Natural killer cell (primary cell): ENCODE data around the gene MTIF3. TPM values are rescaled to one million over a fixed set of nuclear protein-coding genes. Genes with fewer than 3 reads are reported as not detected.

Source experiments
- ATAC-seq, 3 donors: fragments of 150-1000 bp in 2 of 3; fragments of 200-7000 bp in 1 of 3; cut with Tn5 transposase; 1 replicate in 1 of 3; 2 replicates in 2 of 3; pipeline ENCODE4 v1.10.0; 2021; ENCODE audit warnings: mild to moderate bottlenecking in 2 of 3, moderate library complexity in 2 of 3
- DNase-seq, 2 donors: peaks; one replicate each; pipeline versions ENCODE4 v3.0.0 to v3.0.0-alpha.2; 2013 to 2021; ENCODE audit warnings: mixed read lengths in 1 of 2
- H3K27ac ChIP-seq: one replicate; pipeline ENCODE4 v1.5.1; 2013; ENCODE audit warnings: mild to moderate bottlenecking, low read length
- H3K27me3 ChIP-seq: one replicate; pipeline ENCODE4 v1.6.1; 2013; ENCODE audit warnings: low read length; ENCODE audit not compliant: control insufficient read depth, insufficient read depth
- H3K36me3 ChIP-seq: one replicate; pipeline ENCODE4 v1.6.1; 2013; ENCODE audit warnings: low read length; ENCODE audit not compliant: control insufficient read depth, insufficient read depth
- H3K4me1 ChIP-seq: one replicate; pipeline ENCODE4 v1.6.1; 2013; ENCODE audit warnings: low read length; ENCODE audit not compliant: control insufficient read depth, insufficient read depth
- H3K4me3 ChIP-seq: one replicate; pipeline ENCODE4 v1.5.1; 2013; ENCODE audit warnings: low read length
- H3K9me3 ChIP-seq: one replicate; pipeline ENCODE4 v1.6.1; 2013; ENCODE audit warnings: low read length; ENCODE audit not compliant: control insufficient read depth, insufficient read depth
- H3K27ac Mint-ChIP-seq, 2 donors: one replicate each; pipeline ENCODE4 v1.8.0; 2022; ENCODE audit warnings: mild to moderate bottlenecking in 2 of 2, mixed read lengths in 2 of 2, moderate library complexity in 1 of 2
- H3K27me3 Mint-ChIP-seq, 2 donors: one replicate each; pipeline ENCODE4 v1.8.0; 2022; ENCODE audit warnings: low read depth in 2 of 2, mixed read lengths in 2 of 2
- H3K36me3 Mint-ChIP-seq: one replicate; pipeline ENCODE4 v1.8.0; 2022; ENCODE audit warnings: mixed read lengths
- H3K4me1 Mint-ChIP-seq, 2 donors: one replicate each; pipeline ENCODE4 v1.8.0; 2022; ENCODE audit warnings: mixed read lengths in 2 of 2
- H3K4me3 Mint-ChIP-seq: one replicate; pipeline ENCODE4 v1.8.0; 2022; ENCODE audit warnings: mild to moderate bottlenecking, moderate library complexity, mixed read lengths
- H3K9me3 Mint-ChIP-seq, 2 donors: one replicate each; pipeline ENCODE4 v1.8.0; 2022; ENCODE audit warnings: mixed read lengths in 2 of 2
- WGBS: methylation state at CpG from one replicate; pipeline ENCODE4 v1.1.7; 2013; ENCODE audit warnings: missing lambda C conversion rate; ENCODE audit not compliant: insufficient coverage; 5-methylcytosine and 5-hydroxymethylcytosine counted together
- intact Hi-C: fragments of 100-400 bp; cut with micrococcal nuclease; formaldehyde crosslinking; loops from one replicate; pipeline ENCODE4 v1.14.2; 2022
- total RNA-seq, 4 donors: library from RNA; stranded (reverse); fragments of 120-200 nt in 1 of 4; gene quantifications; one replicate each; pipeline versions ENCODE4 v1.2.3 to v1.2.4, GENCODE V29; 2013 to 2022
- TF ChIP-seq, protein P1 (sequence below): fragments of 200-600 bp; IDR thresholded peaks from one replicate; pipeline ENCODE4 v1.8.0; 2022; ENCODE audit warnings: antibody characterized with exemption

Gene MTIF3
- total RNA-seq, 3 donors from 2014 or later (not counting 1 experiment from before 2014, with no cell fraction given): 30.2 to 56.6 (median 36.8) TPM

DNA sequence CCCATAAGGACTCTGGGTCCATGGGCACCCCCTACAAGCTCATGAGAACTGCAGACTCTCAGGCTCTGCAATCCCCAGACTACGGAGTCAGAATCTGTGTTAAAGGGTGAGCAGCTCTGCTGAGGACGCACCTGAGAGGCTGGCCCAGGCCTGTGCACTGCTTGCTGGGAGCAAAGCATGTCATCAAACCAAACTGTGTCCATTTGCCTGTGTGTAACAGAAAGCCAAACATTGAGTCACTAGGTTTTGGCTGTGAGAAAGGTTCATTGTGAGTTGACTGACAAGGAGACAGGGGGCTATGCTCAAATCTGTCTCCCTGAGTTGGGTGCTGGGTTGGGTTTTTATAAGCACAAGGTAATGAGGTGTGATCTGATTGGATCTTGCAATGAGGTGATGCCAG, 22.1 kb upstream of the MTIF3 start:
- DNase-seq (no peak), ATAC-seq (peak in 1 of 3 donors; percentile 12)
- H3K27me3 ChIP-seq: no peaks in the 10 kb centered on the region
- H3K36me3 ChIP-seq: no peaks in the 10 kb centered on the region
- 92% methylated on average over 2 of the region's 2 CpGs for WGBS
- H3K27me3 Mint-ChIP-seq: peaks cover 0 to under 1% of the 10 kb centered on the region in 2 donors
- no peaks in the 10 kb centered on the region for H3K36me3 Mint-ChIP-seq
- intact Hi-C loops: no loop called here
- no peaks in the 10 kb centered on the region for H3K9me3 Mint-ChIP-seq
- no peak overlapping the region for H3K27ac Mint-ChIP-seq
- H3K9me3 ChIP-seq: no peaks in the 10 kb centered on the region
- H3K27ac ChIP-seq: no peak overlapping the region
- TF ChIP-seq, protein P1, sequence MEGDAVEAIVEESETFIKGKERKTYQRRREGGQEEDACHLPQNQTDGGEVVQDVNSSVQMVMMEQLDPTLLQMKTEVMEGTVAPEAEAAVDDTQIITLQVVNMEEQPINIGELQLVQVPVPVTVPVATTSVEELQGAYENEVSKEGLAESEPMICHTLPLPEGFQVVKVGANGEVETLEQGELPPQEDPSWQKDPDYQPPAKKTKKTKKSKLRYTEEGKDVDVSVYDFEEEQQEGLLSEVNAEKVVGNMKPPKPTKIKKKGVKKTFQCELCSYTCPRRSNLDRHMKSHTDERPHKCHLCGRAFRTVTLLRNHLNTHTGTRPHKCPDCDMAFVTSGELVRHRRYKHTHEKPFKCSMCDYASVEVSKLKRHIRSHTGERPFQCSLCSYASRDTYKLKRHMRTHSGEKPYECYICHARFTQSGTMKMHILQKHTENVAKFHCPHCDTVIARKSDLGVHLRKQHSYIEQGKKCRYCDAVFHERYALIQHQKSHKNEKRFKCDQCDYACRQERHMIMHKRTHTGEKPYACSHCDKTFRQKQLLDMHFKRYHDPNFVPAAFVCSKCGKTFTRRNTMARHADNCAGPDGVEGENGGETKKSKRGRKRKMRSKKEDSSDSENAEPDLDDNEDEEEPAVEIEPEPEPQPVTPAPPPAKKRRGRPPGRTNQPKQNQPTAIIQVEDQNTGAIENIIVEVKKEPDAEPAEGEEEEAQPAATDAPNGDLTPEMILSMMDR: no peak
- peaks cover 20% of the 10 kb centered on the region for H3K4me1 ChIP-seq
- no peak overlapping the region for H3K4me3 Mint-ChIP-seq
- no peak overlapping the region for H3K4me3 ChIP-seq
- peaks cover 12 to 18% of the 10 kb centered on the region in 2 donors for H3K4me1 Mint-ChIP-seq

DNA sequence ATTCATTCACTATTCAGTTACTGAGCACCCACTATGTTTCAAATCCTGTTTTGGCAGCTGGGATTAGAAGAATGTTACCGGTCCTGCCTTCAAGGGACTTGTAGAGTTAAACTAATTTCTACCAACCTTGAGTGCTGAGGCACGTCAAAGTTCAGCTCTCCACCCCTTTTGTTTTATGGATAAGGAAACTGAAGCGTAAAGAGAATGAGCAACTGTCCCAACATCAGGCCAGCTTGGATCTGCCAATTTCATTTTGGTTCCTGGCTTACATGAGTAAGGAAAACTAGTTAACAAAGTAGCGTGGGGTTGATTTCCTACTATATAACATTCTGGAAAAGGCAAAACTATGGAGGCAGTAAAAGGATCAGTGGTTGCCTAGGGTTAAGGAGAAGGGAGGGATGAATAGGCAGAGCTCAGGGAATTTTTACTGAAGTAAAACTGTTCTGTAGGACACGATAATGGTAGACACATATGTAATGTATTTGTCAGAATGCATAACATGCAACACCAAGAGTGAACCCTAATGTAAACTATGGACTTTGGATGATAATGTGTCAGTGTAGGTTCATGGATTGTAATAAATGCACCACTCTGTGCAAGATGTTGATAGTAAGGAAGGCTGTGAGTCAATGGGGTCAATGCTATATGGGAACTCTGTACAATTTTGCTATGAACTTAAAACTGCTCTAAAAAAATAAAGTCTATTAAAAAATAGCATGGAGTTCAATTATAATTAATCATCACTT, 19.9 kb upstream of the MTIF3 start:
- Histone ChIP-seq H3K4me3 (no peak overlapping the region), H3K27ac (no peak overlapping the region), H3K4me1 (peaks cover 20% of the 10 kb centered on the region), H3K9me3 (no peaks in the 10 kb centered on the region), H3K36me3 (no peaks in the 10 kb centered on the region), H3K27me3 (no peaks in the 10 kb centered on the region)
- Mint-ChIP-seq H3K27ac (no peak overlapping the region), H3K27me3 (no peaks in the 10 kb centered on the region), H3K4me1 (peaks cover 12 to 18% of the 10 kb centered on the region in 2 donors), H3K9me3 (no peaks in the 10 kb centered on the region), H3K36me3 (no peaks in the 10 kb centered on the region), H3K4me3 (no peak overlapping the region)
- TF ChIP-seq, protein P1: no peak
- WGBS: 93% methylated on average over 4 of the region's 5 CpGs
- ATAC-seq: no peak
- no peak for DNase-seq
- intact Hi-C loops: no loop called here

DNA sequence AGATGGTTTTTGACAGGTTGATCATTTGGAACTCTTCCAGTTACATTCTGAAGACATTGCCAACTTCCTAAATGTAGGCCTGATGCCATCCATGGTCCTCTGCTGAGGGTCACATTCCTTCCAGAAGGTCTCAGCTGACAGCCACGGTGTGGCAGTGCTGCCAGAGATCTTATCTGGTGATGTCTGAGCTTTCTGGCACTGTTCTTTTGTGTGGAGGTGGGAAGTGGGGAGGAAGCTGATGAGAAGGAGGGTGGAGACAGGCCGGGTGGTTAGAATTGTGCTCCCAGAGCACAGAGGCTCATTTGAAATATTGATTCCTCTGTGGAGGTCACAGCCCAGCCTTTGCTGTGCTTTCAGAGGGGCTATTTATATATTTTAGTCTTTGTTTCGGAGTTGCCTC, 16.1 kb upstream of the MTIF3 start:
- Mint-ChIP-seq H3K4me1 (peaks cover 0 to 5% of the 10 kb centered on the region in 2 donors), H3K4me3 (no peak overlapping the region), H3K9me3 (no peaks in the 10 kb centered on the region), H3K36me3 (no peaks in the 10 kb centered on the region), H3K27me3 (no peaks in the 10 kb centered on the region), H3K27ac (no peak overlapping the region)
- no peaks in the 10 kb centered on the region for H3K36me3 ChIP-seq
- H3K27ac ChIP-seq: no peak overlapping the region
- whole genome bisulfite sequencing: 22% methylated on average over 3 of the region's 3 CpGs
- no peak overlapping the region for H3K4me3 ChIP-seq
- H3K27me3 ChIP-seq: no peaks in the 10 kb centered on the region
- no peak for ATAC-seq
- TF ChIP-seq, protein P1: no peak
- DNase-seq: no peak
- H3K9me3 ChIP-seq: no peaks in the 10 kb centered on the region
- peaks cover 6% of the 10 kb centered on the region for H3K4me1 ChIP-seq
- intact Hi-C loops: no loop called here

DNA sequence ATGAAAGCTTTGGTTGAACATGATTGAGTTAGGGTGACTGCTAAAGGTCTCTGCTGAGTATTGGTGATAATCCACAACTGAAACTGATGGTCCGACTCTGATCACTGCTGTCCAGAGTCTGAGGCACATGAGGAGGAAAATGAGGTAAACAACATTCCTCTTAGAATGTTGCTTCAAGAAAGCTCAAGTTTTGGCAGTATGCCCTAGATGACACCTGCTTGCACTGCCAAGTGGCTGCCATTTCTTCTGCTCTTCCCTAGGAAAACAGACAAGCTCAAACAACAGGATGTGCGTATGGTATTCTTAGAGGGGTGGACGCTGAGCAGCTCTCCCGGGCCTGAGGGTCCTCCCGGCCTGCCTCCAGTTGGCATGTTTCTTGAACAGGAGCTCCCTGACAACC, 15.2 kb upstream of the MTIF3 start:
- intact Hi-C loops: no loop called here
- Histone ChIP-seq H3K4me1 (peaks cover 6% of the 10 kb centered on the region), H3K9me3 (no peaks in the 10 kb centered on the region), H3K4me3 (no peak overlapping the region), H3K36me3 (no peaks in the 10 kb centered on the region), H3K27me3 (no peaks in the 10 kb centered on the region), H3K27ac (no peak overlapping the region)
- Mint-ChIP-seq H3K36me3 (no peaks in the 10 kb centered on the region), H3K27ac (no peak overlapping the region), H3K9me3 (no peaks in the 10 kb centered on the region), H3K4me3 (no peak overlapping the region), H3K27me3 (no peaks in the 10 kb centered on the region), H3K4me1 (peaks cover 0 to 5% of the 10 kb centered on the region in 2 donors)
- TF ChIP-seq, protein P1: no peak
- DNase-seq (no peak), ATAC-seq (no peak)
- WGBS: 80% methylated on average over 5 of the region's 5 CpGs
